ENCODE results near the gene CPNE2. TPM values are rescaled to one million over a fixed set of nuclear protein-coding genes. Genes with fewer than 3 reads are reported as not detected.

CPNE2 gene
- total and polyA plus RNA-seq, 2 of the 8 experiments (the other 6 are each of a cell fraction or from before 2014, with no cell fraction given): 10.6 to 39.5 TPM

GRCh38 chr16:57192146-57192545 lies 99.8 kb downstream of the CPNE2 start (continued):
- no peak for TF ChIP-seq NRF1 (IDR thresholded peaks at IDR 0.05; ENCODE audit: low read depth, low read length)
